Measurements from ENCODE around the gene RETREG2.

RETREG2 gene

GRCh38 chr2:219215871-219216534 is 37.9 kb downstream of the RETREG2 start:
- no peak for DNase-seq (ENCODE audit: low spot score)

- DNase-seq (ENCODE audit: low spot score) = no peak
These were observed 38.5 kb downstream of the RETREG2 start for GRCh38 chr2:219216535-219216915.

GRCh38 chr2:219218217-219218731 is 40.2 kb downstream of the RETREG2 start:
- no peak for DNase-seq (ENCODE audit: low spot score)

GRCh38 chr2:219218732-219219701 is 40.9 kb downstream of the RETREG2 start, which contains the start of gene ABCB6:
Gene ABCB6, minus strand, starts transcription at chr2:219218958. Its CDS starts 285 bp downstream, at chr2:219218673.
- no peak for DNase-seq (ENCODE audit: low spot score)

GRCh38 chr2:219219784-219220532 is 41.9 kb downstream of the RETREG2 start:
- no peak for DNase-seq (ENCODE audit: low spot score)

- no peak for DNase-seq (ENCODE audit: low spot score)
These were observed 42.8 kb downstream of the RETREG2 start for GRCh38 chr2:219220652-219221402.

- DNase-seq (ENCODE audit: low spot score) = no peak
These were observed 44.0 kb downstream of the RETREG2 start for GRCh38 chr2:219221957-219222518.

- no peak for DNase-seq (ENCODE audit: low spot score)
These were observed 45.9 kb downstream of the RETREG2 start for GRCh38 chr2:219223831-219224610.

- no peak for DNase-seq (ENCODE audit: low spot score)
These were observed 47.3 kb downstream of the RETREG2 start for GRCh38 chr2:219225350-219225749.

GRCh38 chr2:219228041-219228910 is 50.2 kb downstream of the RETREG2 start:
- no peak for DNase-seq (ENCODE audit: low spot score)

- DNase-seq (ENCODE audit: low spot score) = no peak
These were observed 50.8 kb downstream of the RETREG2 start for GRCh38 chr2:219228911-219229304.

GRCh38 chr2:219229305-219230058 is 51.4 kb downstream of the RETREG2 start, which contains the start of the genes ANKZF1 and ATG9A:
Gene ANKZF1, plus strand, starts transcription at chr2:219229806. Its CDS starts 452 bp downstream, at chr2:219230258.
Gene ATG9A, minus strand, starts transcription at chr2:219229636. Its CDS starts 1,612 bp downstream, at chr2:219228024.
- peak; percentile 99 for DNase-seq (ENCODE audit: low spot score)

- DNase-seq (ENCODE audit: low spot score) = peak; percentile 41
These were observed 52.0 kb downstream of the RETREG2 start for GRCh38 chr2:219230059-219230540.

- DNase-seq (ENCODE audit: low spot score) = no peak
These were observed 56.3 kb downstream of the RETREG2 start for GRCh38 chr2:219234331-219234730.

Measured in LoVo (cell line).